Suprapubic skin (tissue), 4 donors: Measurements from ENCODE around the gene CAPN5. TPM values are rescaled to one million over a fixed set of nuclear protein-coding genes. Genes with fewer than 3 reads are reported as not detected.

Experiments
- DNase-seq, 2 donors: peaks; one replicate each; pipeline ENCODE4 v3.0.0-alpha.2; 2019; ENCODE audit warnings: low spot score in 2 of 2
- H3K27ac ChIP-seq: fragments of 200-600 bp; sonication (generic); one replicate; pipeline ENCODE4 v1.5.1; 2019
- H3K27me3 ChIP-seq: fragments of 200-600 bp; sonication (generic); one replicate; pipeline ENCODE4 v1.5.1; 2019
- H3K36me3 ChIP-seq: fragments of 200-600 bp; sonication (generic); one replicate; pipeline ENCODE4 v1.5.1; 2019
- H3K4me1 ChIP-seq: fragments of 200-600 bp; sonication (generic); one replicate; pipeline ENCODE4 v1.5.1; 2019
- H3K4me3 ChIP-seq: fragments of 200-600 bp; sonication (generic); one replicate; pipeline ENCODE4 v1.5.1; 2019; ENCODE audit warnings: mild to moderate bottlenecking
- H3K9me3 ChIP-seq: fragments of 200-600 bp; sonication (generic); one replicate; pipeline ENCODE4 v1.5.1; 2019
- CTCF ChIP-seq, 2 donors: fragments of 200-600 bp in 1 of 2; fragments of 450-650 bp in 1 of 2; sonication (generic) in 1 of 2; IDR thresholded peaks; one replicate each; pipeline ENCODE4 v1.5.1; 2016 to 2019; ENCODE audit warnings: antibody characterized with exemption in 2 of 2, mild to moderate bottlenecking in 1 of 2, moderate library complexity in 1 of 2
- EP300 ChIP-seq: sonication (generic); formaldehyde crosslinking; IDR thresholded peaks from one replicate; pipeline ENCODE4 v1.6.1; 2017; ENCODE audit warnings: antibody characterized with exemption
- POLR2A ChIP-seq, 2 donors: fragments of 450-650 bp; IDR thresholded peaks; one replicate each; pipeline ENCODE4 v1.6.1; 2017; ENCODE audit warnings: antibody characterized with exemption in 2 of 2, mild to moderate bottlenecking in 2 of 2, moderate library complexity in 2 of 2
- POLR2AphosphoS5 ChIP-seq, 3 donors: sonication (generic); formaldehyde crosslinking; IDR thresholded peaks; one replicate each; pipeline ENCODE4 v1.6.1; 2017; ENCODE audit warnings: antibody characterized with exemption in 3 of 3
- WGBS: methylation state at CpG from one replicate; pipeline ENCODE4 v1.1.5; 2018; 5-methylcytosine and 5-hydroxymethylcytosine counted together
- total RNA-seq, 4 donors: library from RNA; depleted of rRNA; stranded (reverse); fragments of >200 nt; gene quantifications; one replicate each; pipeline ENCODE4 v1.1.0, GENCODE V29; 2016

Gene CAPN5
- total RNA-seq, 4 donors from 2014 or later = 0.87 to 2.0 (median 1.1) TPM

GRCh38 chr11:77124488-77124887 lies 57.7 kb downstream of the CAPN5 start:
- no peak for DNase-seq
- 87% methylated on average over 6 of the region's 6 CpGs for WGBS
- Histone ChIP-seq H3K4me1 (peaks cover 19% of the 10 kb centered on the region), H3K27me3 (no peaks in the 10 kb centered on the region), H3K9me3 (no peaks in the 10 kb centered on the region), H3K36me3 (peaks cover 19% of the 10 kb centered on the region), H3K27ac (no peak overlapping the region), H3K4me3 (no peak overlapping the region)
- TF ChIP-seq CTCF (IDR thresholded peaks at IDR 0.05) (no peak), POLR2AphosphoS5 (IDR thresholded peaks at IDR 0.05) (no peak), EP300 (no peak), POLR2A (IDR thresholded peaks at IDR 0.05) (no peak)

- DNase-seq = no peak
- Histone ChIP-seq H3K36me3 (peaks cover 19% of the 10 kb centered on the region), H3K27ac (no peak overlapping the region), H3K4me1 (peaks cover 19% of the 10 kb centered on the region), H3K4me3 (no peak overlapping the region), H3K9me3 (no peaks in the 10 kb centered on the region), H3K27me3 (no peaks in the 10 kb centered on the region)
- 65% methylated on average over 6 of the region's 6 CpGs for WGBS
- TF ChIP-seq POLR2A (IDR thresholded peaks at IDR 0.05) (no peak), POLR2AphosphoS5 (IDR thresholded peaks at IDR 0.05) (no peak), EP300 (no peak), CTCF (IDR thresholded peaks at IDR 0.05) (no peak)
Observed at GRCh38 chr11:77125191-77125590, 58.4 kb downstream of the CAPN5 start.

GRCh38 chr11:77125695-77126094 lies 58.9 kb downstream of the CAPN5 start:
- Histone ChIP-seq H3K4me3 (no peak overlapping the region), H3K36me3 (peaks cover 14% of the 10 kb centered on the region), H3K27ac (no peak overlapping the region), H3K27me3 (no peaks in the 10 kb centered on the region), H3K9me3 (no peaks in the 10 kb centered on the region), H3K4me1 (peaks cover 19% of the 10 kb centered on the region)
- no peak for TF ChIP-seq POLR2AphosphoS5 (IDR thresholded peaks at IDR 0.05)
- TF ChIP-seq CTCF (IDR thresholded peaks at IDR 0.05) = no peak
- no peak for TF ChIP-seq POLR2A (IDR thresholded peaks at IDR 0.05)
- TF ChIP-seq EP300 = no peak
- WGBS = 90% methylated on average over 2 of the region's 4 CpGs
- DNase-seq = no peak

- WGBS = 75% methylated on average over 15 of the region's 17 CpGs
- Histone ChIP-seq H3K27me3 (no peaks in the 10 kb centered on the region), H3K36me3 (peaks cover 8% of the 10 kb centered on the region), H3K9me3 (no peaks in the 10 kb centered on the region), H3K4me3 (no peak overlapping the region), H3K4me1 (peaks cover 19% of the 10 kb centered on the region), H3K27ac (no peak overlapping the region)
- no peak for DNase-seq
- TF ChIP-seq EP300 (no peak), CTCF (IDR thresholded peaks at IDR 0.05) (no peak), POLR2AphosphoS5 (IDR thresholded peaks at IDR 0.05) (no peak), POLR2A (IDR thresholded peaks at IDR 0.05) (no peak)
Observed at GRCh38 chr11:77126156-77126775, 59.5 kb downstream of the CAPN5 start.

GRCh38 chr11:77126861-77127234 lies 60.1 kb downstream of the CAPN5 start:
- Histone ChIP-seq H3K4me1 (peaks cover 19% of the 10 kb centered on the region), H3K4me3 (peak overlapping the region; percentile 42)

More at GRCh38 chr11:77126861-77127234, 60.1 kb downstream of the CAPN5 start:
- WGBS = 10% methylated on average over 9 of the region's 10 CpGs
- H3K36me3 ChIP-seq = peaks cover 7% of the 10 kb centered on the region
- TF ChIP-seq EP300 = no peak
- TF ChIP-seq CTCF (IDR thresholded peaks at IDR 0.05) = no peak
- H3K9me3 ChIP-seq = no peaks in the 10 kb centered on the region
- H3K27ac ChIP-seq = no peak overlapping the region
- no peak for DNase-seq
- no peaks in the 10 kb centered on the region for H3K27me3 ChIP-seq
